SK-N-MC (cell line): ENCODE data around the gene ADAMTS3.

ENCODE experiments used
- EZH2 ChIP-seq: fragments of 200-600 bp; sonication (generic); IDR thresholded peaks from one replicate; pipeline ENCODE4 v1.6.1; 2017; ENCODE audit warnings: antibody characterized with exemption
- FOXP2 ChIP-seq: optimal IDR thresholded peaks from 2 replicates; pipeline ENCODE3; 2011; ENCODE audit warnings: mild to moderate bottlenecking, moderate library complexity; ENCODE audit not compliant: insufficient read depth; ENCODE audit errors: extremely low read length, control extremely low read depth
- POLR2AphosphoS5 ChIP-seq: IDR thresholded peaks from 2 replicates; pipeline ENCODE4 v1.6.1; 2012; ENCODE audit warnings: mild to moderate bottlenecking, low read depth, low read length, borderline replicate concordance

DNA sequence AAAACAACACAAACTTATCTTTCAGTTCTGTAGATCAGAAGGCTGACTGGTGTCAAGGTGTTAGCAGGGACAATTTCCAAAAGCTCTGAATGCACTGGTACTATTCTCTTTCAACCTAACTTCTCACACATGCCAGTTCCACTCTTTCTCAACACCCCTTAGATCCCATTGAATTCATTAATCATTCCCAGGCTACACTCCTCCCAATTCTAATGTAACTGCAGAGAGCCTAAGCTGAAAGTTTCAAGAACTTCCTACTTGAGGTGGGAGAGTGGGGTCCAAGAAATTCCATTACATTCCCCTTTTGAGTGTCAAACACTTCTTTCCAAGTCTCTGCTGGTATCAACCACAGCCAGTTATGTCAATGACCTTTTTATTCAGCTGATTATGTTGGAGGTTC, 142.0 kb downstream of the ADAMTS3 start:
- no peak for TF ChIP-seq POLR2AphosphoS5
- no peak for TF ChIP-seq EZH2
- no peak for TF ChIP-seq FOXP2
